Lower leg skin (tissue), 4 donors: ENCODE data around the gene ADAD2. TPM values are rescaled to one million over a fixed set of nuclear protein-coding genes. Genes with fewer than 3 reads are reported as not detected.

Experiments used
- DNase-seq, 2 donors: peaks; one replicate each; pipeline ENCODE4 v3.0.0-alpha.2; 2019; ENCODE audit warnings: low spot score in 2 of 2
- H3K4me3 ChIP-seq: fragments of 200-600 bp; sonication (generic); 2 replicates; pipeline ENCODE4 v1.5.1; 2017; ENCODE audit warnings: mild to moderate bottlenecking, low read depth; ENCODE audit not compliant: poor library complexity, severe bottlenecking
- CTCF ChIP-seq, 3 donors: fragments of 450-650 bp; IDR thresholded peaks; one replicate each; pipeline ENCODE4 v1.5.1; 2016; ENCODE audit warnings: antibody characterized with exemption in 3 of 3, mild to moderate bottlenecking in 3 of 3, moderate library complexity in 2 of 3
- POLR2A ChIP-seq, 2 donors: fragments of 450-650 bp; IDR thresholded peaks; one replicate each; pipeline ENCODE4 v1.6.1; 2016 to 2017; ENCODE audit warnings: antibody characterized with exemption in 2 of 2, mild to moderate bottlenecking in 1 of 2, moderate library complexity in 1 of 2
- WGBS, 2 donors: methylation state at CpG; one replicate each; pipeline ENCODE4 v1.1.5; 2018; 5-methylcytosine and 5-hydroxymethylcytosine counted together
- intact Hi-C: fragments of 100-400 bp; cut with DNase I; formaldehyde crosslinking; loops from one replicate; pipeline ENCODE4 v1.15.0; 2023; ENCODE audit warnings: low total_unique reads
- total RNA-seq, 4 donors: library from RNA; depleted of rRNA; stranded (reverse); fragments of >200 nt; gene quantifications; one replicate each; pipeline ENCODE4 v1.1.0, GENCODE V29; 2016

Gene ADAD2
- total RNA-seq, 4 donors from 2014 or later: 0.96 to 1.2 TPM; not detected in 2

- 95 to 98% methylated on average over 2 of the region's 2 CpGs for WGBS, 2 donors
- H3K4me3 ChIP-seq: no peak overlapping the region
- DNase-seq: no peak
- TF ChIP-seq POLR2A (IDR thresholded peaks at IDR 0.05) (no peak), CTCF (IDR thresholded peaks at IDR 0.05) (no peak)
- intact Hi-C loops: no loop called here
Observed at GRCh38 chr16:84244728-84245127, 53.8 kb downstream of the ADAD2 start.

GRCh38 chr16:84245956-84246678 is 55.2 kb downstream of the ADAD2 start:
- TF ChIP-seq CTCF (IDR thresholded peaks at IDR 0.05) (no peak), POLR2A (IDR thresholded peaks at IDR 0.05) (no peak)
- intact Hi-C loops: no loop called here
- H3K4me3 ChIP-seq: no peak overlapping the region
- no peak for DNase-seq
- WGBS, 2 donors: 79 to 80% methylated on average over 10 of the region's 10 CpGs

GRCh38 chr16:84246679-84247077 is 55.7 kb downstream of the ADAD2 start:
- no peak for TF ChIP-seq CTCF (IDR thresholded peaks at IDR 0.05)
- no peak for TF ChIP-seq POLR2A (IDR thresholded peaks at IDR 0.05)
- 59 to 80% methylated on average over 5 of the region's 5 CpGs for WGBS, 2 donors
- H3K4me3 ChIP-seq: no peak overlapping the region
- intact Hi-C loops: no loop called here
- no peak for DNase-seq

Other genes with a start within 250 kb of the ADAD2 start
- 1 to 10 TPM; 1.1 to 3.2 (median 2.4) TPM for gene OSGIN1, start 237.9 kb upstream of the ADAD2 start, total RNA-seq
- gene NECAB2, start 222.9 kb upstream of the ADAD2 start, total RNA-seq: not detected
- not detected for gene SLC38A8, start 148.4 kb upstream of the ADAD2 start, total RNA-seq
- 10 to 100 TPM; 57.0 to 98.8 (median 81.4) TPM for gene MBTPS1, start 74.2 kb upstream of the ADAD2 start, total RNA-seq
- 10 to 100 TPM in 3 of 4 donors, 1 to 10 TPM in 1; 8.0 to 14.2 (median 12.0) TPM for gene HSDL1, start 46.0 kb upstream of the ADAD2 start, total RNA-seq
- gene DNAAF1, start 45.8 kb upstream of the ADAD2 start, total RNA-seq: 1 to 10 TPM in 1 of 4 donors, under 1 TPM in 1, not detected in 2; 0.71 to 1.0 TPM
- gene TAF1C, start 4.1 kb upstream of the ADAD2 start, total RNA-seq: 10 to 100 TPM; 35.8 to 41.8 (median 36.5) TPM
- gene KCNG4, start 48.9 kb downstream of the ADAD2 start, total RNA-seq: not detected
- gene WFDC1, start 103.7 kb downstream of the ADAD2 start, total RNA-seq: 1 to 10 TPM in 2 of 4 donors, under 1 TPM in 1, not detected in 1; 0.91 to 2.2 (median 1.3) TPM
- gene ATP2C2, start 177.4 kb downstream of the ADAD2 start, total RNA-seq: 100 to 1,000 TPM in 1 of 4 donors, 10 to 100 TPM in 3; 51.7 to 133 (median 57.7) TPM